DMS79 (cell line): Measurements from ENCODE around the gene BBOX1.
A peak's percentile ranks its signal among the peaks of the same experiment; 100 is the strongest.
"Not testable (repeated sequence)": the region's sequence is repeated elsewhere in the genome, so short reads cannot be mapped to it uniquely, and the experiment has no call there.

Experiments
- DNase-seq: peaks from one replicate; lab custom pipeline; 2025; lab: John Stamatoyannopoulos, UW

BBOX1 gene

GRCh38 chr11:27124514-27125264 is 84.1 kb downstream of the BBOX1 start:
- no peak for DNase-seq

- no peak for DNase-seq
Observed at GRCh38 chr11:27129686-27130085, 89.1 kb downstream of the BBOX1 start.

- DNase-seq = no peak
Observed at GRCh38 chr11:27130806-27131205, 90.2 kb downstream of the BBOX1 start.

GRCh38 chr11:27135924-27136329 is 95.3 kb downstream of the BBOX1 start:
- DNase-seq = not testable (repeated sequence)

GRCh38 chr11:27138716-27139115 is 98.1 kb downstream of the BBOX1 start:
- DNase-seq = no peak

GRCh38 chr11:27139742-27140367 is 99.2 kb downstream of the BBOX1 start:
- DNase-seq = no peak

GRCh38 chr11:27141576-27141975 is 101.0 kb downstream of the BBOX1 start:
- no peak for DNase-seq

GRCh38 chr11:27147916-27148315 is 107.3 kb downstream of the BBOX1 start:
- no peak for DNase-seq

GRCh38 chr11:27148506-27148905 is 107.9 kb downstream of the BBOX1 start:
- DNase-seq = no peak

GRCh38 chr11:27150098-27150497 is 109.5 kb downstream of the BBOX1 start:
- DNase-seq = no peak

- DNase-seq = no peak
Observed at GRCh38 chr11:27153136-27153535, 112.5 kb downstream of the BBOX1 start.

GRCh38 chr11:27158456-27159334 is 118.1 kb downstream of the BBOX1 start:
- DNase-seq = peak; percentile 41

- no peak for DNase-seq
Observed at GRCh38 chr11:27159335-27159679, 118.7 kb downstream of the BBOX1 start.

GRCh38 chr11:27161071-27161470 is 120.5 kb downstream of the BBOX1 start:
- DNase-seq = no peak

GRCh38 chr11:27162237-27162636 is 121.6 kb downstream of the BBOX1 start:
- no peak for DNase-seq

GRCh38 chr11:27166130-27166529 is 125.5 kb downstream of the BBOX1 start:
- DNase-seq = no peak

GRCh38 chr11:27171376-27171958 is 130.9 kb downstream of the BBOX1 start:
- no peak for DNase-seq

- DNase-seq = peak; percentile 41
Observed at GRCh38 chr11:27173545-27173944, 132.9 kb downstream of the BBOX1 start.

GRCh38 chr11:27174021-27174420 is 133.4 kb downstream of the BBOX1 start:
- peak; percentile 63 for DNase-seq

- DNase-seq = no peak
Observed at GRCh38 chr11:27174672-27175210, 134.1 kb downstream of the BBOX1 start.

GRCh38 chr11:27175562-27175961 is 134.9 kb downstream of the BBOX1 start:
- DNase-seq = not testable (repeated sequence)
